C4-2B (cell line): ENCODE results near the gene RCVRN.

Source experiments
- ZFX ChIP-seq: fragments of 450-650 bp; IDR thresholded peaks from 2 replicates; pipeline ENCODE4 v1.6.1; 2017
- TF ChIP-seq, protein P1 (sequence below): fragments of 450-650 bp; conservative IDR thresholded peaks from 2 replicates; pipeline ENCODE4 v1.5.1; 2017; ENCODE audit warnings: mild to moderate bottlenecking

DNA sequence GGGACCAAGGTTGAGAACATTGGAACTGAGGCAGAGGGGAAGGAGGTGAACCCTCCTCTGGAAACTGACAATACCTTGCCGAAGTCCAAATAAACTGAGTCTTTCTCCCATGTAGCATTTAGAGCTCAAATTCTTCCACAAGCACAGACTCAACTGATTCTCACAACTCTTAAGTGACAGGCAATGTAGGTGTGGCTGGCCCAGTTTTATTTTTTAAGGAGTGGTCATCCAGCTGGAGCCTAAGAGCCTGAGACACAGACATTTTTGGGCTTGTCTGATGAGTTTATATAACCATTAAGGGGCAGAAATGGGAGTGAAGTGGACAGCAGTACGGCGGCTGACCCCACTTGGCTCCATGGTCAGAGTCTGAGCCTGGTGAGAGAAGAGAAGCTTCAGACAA lies 10.8 kb downstream of the RCVRN start:
- TF ChIP-seq, protein P1, sequence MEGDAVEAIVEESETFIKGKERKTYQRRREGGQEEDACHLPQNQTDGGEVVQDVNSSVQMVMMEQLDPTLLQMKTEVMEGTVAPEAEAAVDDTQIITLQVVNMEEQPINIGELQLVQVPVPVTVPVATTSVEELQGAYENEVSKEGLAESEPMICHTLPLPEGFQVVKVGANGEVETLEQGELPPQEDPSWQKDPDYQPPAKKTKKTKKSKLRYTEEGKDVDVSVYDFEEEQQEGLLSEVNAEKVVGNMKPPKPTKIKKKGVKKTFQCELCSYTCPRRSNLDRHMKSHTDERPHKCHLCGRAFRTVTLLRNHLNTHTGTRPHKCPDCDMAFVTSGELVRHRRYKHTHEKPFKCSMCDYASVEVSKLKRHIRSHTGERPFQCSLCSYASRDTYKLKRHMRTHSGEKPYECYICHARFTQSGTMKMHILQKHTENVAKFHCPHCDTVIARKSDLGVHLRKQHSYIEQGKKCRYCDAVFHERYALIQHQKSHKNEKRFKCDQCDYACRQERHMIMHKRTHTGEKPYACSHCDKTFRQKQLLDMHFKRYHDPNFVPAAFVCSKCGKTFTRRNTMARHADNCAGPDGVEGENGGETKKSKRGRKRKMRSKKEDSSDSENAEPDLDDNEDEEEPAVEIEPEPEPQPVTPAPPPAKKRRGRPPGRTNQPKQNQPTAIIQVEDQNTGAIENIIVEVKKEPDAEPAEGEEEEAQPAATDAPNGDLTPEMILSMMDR: no peak
- no peak for TF ChIP-seq ZFX
